GM18498 (cell line): ENCODE data around the gene ARHGEF3.

ENCODE experiments used
- ATAC-seq: cut with Tn5 transposase; IDR thresholded peaks from one replicate; pipeline ENCODE4 v1.9.1; 2021; ENCODE audit warnings: mild to moderate bottlenecking, moderate library complexity; ENCODE audit not compliant: unreplicated experiment

Gene ARHGEF3

DNA sequence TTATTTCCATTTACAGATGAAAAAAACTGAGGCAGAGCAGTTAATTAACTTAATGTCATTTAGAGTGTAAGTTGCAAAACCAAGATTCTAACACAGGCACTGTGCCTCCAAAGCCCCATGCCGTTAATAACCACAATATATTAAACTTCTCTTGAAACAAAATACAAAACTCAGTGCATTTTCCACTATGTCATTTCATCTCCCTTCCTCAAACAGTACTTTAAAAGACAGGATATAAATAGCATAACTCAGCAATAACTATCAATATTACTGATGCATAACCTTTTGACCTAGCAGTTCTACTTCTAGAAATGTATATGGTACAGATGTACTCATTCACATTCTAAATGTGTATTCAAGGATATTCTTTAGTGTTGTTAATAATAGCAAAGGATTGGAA lies 113.6 kb downstream of the ARHGEF3 start:
- ATAC-seq: peak; percentile 49

DNA sequence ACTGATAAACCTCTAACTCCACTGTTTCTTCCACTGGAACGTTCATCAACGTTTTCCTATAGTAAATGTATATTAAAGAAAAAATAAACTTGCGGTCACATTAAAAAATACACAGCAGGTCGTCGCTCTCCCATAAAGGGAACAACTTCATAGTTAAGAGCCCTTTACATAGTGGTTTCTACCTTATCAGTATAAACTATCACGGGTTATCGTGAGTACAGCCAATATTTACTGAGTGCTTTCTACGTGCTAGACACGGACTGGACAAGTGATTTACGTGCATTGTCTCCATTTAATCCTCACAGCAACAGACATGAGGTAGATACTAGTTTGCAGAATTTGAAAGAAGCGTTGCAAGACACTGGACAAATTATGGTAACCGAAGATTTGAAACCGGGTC lies 117.7 kb downstream of the ARHGEF3 start:
- no peak for ATAC-seq

DNA sequence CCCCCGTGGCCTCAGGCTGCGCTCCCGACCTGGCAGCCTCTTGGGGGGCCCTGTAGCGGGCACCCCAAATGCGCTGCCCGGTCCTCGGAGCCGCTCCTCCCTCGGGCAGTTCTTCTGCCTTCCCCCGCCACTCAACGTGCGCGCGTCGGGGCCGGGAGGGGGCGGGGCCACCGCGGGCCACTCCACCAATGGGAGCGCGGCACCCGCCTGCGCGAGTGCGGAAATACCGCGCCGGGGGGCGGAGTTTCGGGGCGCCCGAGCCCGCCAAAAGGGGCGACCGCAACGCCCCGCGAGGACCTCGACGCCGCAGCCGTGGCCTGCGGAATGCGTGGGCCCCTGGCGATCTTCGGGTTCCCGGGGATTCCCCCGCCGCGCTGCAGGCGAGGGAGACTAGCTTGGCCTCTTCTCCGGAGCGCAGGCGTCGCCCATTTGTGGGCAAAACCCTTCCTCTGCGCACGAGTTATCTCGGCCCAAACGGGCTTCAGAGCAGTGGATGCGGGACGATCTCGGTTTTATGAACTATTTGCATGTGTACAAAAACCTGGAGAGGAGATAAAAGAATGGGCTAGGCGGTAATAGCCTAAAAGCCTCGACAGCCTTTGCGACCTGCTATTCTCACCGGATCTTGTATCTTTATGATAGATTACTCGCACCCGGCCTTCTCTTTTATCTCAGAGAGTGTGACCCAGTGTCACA lies 118.5 kb downstream of the ARHGEF3 start, which contains the start of gene TASOR:
Gene TASOR (minus strand): TSS at position 144 of the 696 bp plus-strand sequence. CDS start 259 bp downstream, outside the sequence.
- ATAC-seq: peak; percentile 83

DNA sequence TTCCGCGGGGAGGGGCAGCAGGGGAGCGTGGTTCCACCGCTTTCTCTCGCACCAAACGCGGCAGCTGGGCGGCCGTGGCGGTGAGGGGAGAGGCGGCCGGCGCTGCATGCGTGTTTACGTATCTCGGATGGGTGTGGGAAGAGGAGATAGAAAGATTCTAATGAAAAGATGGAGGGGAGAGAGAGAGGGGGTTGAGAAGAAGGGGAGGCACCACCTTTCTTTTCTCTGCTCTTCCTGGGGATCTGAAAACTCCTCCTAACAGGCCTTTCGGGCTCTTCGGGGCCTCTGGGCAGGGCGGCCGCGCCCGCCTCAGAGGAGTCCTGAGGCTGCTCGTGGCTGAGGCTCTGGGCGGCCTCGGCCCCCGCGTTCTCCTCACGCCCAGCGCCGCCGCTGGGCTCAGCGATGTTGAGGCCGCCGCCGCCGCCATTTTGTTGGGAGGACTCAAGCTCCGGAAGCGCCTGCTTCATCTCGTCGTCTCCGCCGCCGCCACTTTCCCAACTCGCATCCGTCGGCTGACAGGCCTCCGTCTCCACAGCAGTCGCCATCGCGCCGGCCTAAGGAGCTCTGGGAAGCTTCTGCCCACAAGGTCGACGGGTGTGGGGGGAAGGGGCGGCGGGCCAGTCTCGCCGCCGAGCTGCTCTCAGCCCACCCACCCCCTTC lies 119.2 kb downstream of the ARHGEF3 start:
- peak; percentile 75 for ATAC-seq

DNA sequence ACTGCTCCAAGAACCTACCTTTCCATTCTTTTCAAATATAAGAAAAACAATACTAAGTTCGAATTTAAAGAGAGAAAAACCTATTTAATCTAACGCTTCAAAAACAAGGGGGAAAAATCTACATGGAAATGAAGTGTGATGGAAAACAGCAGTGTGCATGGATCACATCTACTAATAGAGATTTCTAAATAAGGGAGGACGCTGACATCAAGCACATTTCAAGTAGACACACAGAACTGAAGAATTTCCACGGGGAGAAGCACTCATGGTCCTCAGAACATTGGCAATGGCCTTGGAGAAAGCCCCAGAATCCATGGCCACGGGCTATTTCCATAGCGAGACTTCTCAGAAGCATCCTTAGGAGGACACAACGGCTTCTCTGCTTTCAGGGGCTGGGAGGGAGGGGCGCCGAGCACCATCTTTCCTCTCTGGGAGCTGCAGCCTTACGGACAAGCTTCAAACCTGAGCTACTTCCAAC lies 119.7 kb downstream of the ARHGEF3 start:
- no peak for ATAC-seq

DNA sequence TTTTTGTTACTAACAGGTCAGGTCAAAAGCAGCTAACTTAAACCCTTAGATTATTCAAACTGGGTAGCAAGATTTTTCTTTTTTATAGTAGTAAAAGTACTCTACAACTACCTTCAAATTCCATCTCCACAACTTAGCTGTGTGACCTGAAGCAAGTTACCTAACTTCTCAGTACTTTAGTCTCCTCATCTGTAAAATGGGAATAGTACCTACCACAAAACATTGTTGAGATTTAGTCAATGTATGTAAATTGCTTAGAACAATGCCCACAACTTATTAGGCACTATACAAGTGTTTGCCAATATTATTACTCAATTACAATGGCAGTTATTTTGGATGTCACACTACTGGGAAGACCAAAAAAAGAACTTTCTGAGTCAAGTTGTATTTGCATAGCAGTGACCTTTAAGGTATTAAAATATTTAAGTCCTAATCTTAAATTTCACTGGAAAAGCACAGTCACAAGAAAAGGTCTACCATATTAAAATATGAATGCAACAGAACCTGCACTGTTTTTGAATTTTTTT lies 121.6 kb downstream of the ARHGEF3 start:
- no peak for ATAC-seq
